Measurements from ENCODE around the gene ARSB. TPM values are rescaled to one million over a fixed set of nuclear protein-coding genes. Genes with fewer than 3 reads are reported as not detected.

Gene ARSB
- total and polyA plus RNA-seq, 10 of the 15 experiments (the other 5 are each of a cell fraction or from before 2014, with no cell fraction given) = 1.2 to 8.2 (median 6.1) TPM

GRCh38 chr5:78925129-78925876, 59.8 kb downstream of the ARSB start:
- ATAC-seq (no peak), FAIRE-seq (no peak), DNase-seq (ENCODE audit: low read depth, low spot score) (no peak)
- Histone ChIP-seq H4K20me1 (ENCODE audit: control insufficient read depth, insufficient read depth) (no peaks in the 10 kb centered on the region), H2AFZ (ENCODE audit: control insufficient read depth, low read depth, low read length) (no peak overlapping the region), H3K4me2 (ENCODE audit: control insufficient read depth, insufficient read depth) (no peak overlapping the region), H3K79me2 (ENCODE audit: control insufficient read depth, insufficient read depth, low read length) (no peaks in the 10 kb centered on the region), H3K9me3 (replicated peaks; ENCODE audit: control insufficient read depth, insufficient read depth, low read length) (no peaks in the 10 kb centered on the region), H3K4me3 (no peak overlapping the region), H3K27ac (ENCODE audit: control insufficient read depth, insufficient read depth) (no peak overlapping the region), H3K4me1 (ENCODE audit: control insufficient read depth, insufficient read depth, low read length) (peaks cover 3% of the 10 kb centered on the region; the same call in 1 of the 2 replicates), H3K27me3 (replicated peaks in 1 of 2; ENCODE audit: control insufficient read depth in 2 of 2, insufficient read depth in 2 of 2, low read length in 1 of 2) (no peaks in the 10 kb centered on the region), H3K9ac (ENCODE audit: control insufficient read depth, insufficient read depth, low read length) (no peak overlapping the region), H3K36me3 (ENCODE audit: control insufficient read depth in 2 of 2, insufficient read depth in 2 of 2, low read length in 1 of 2) (no peaks in the 10 kb centered on the region; a peak in 1 of 4 replicates)
- TF ChIP-seq YY1 (IDR thresholded peaks at IDR 0.05; ENCODE audit: low read depth, low read length) (no peak), SIX5 (IDR thresholded peaks at IDR 0.05; ENCODE audit: low read depth, low read length, severe bottlenecking) (no peak), RELA (IDR thresholded peaks at IDR 0.05; ENCODE audit: borderline replicate concordance, partially characterized antibody) (no peak), SMAD5 (IDR thresholded peaks at IDR 0.05; ENCODE audit: low read depth) (no peak), CHD4 (IDR thresholded peaks at IDR 0.05) (no peak), ZNF274 (IDR thresholded peaks at IDR 0.05; ENCODE audit: insufficient read depth, insufficient read length) (no peak), FOS (IDR thresholded peaks at IDR 0.05; ENCODE audit: borderline replicate concordance, extremely low read depth, insufficient read length) (no peak), TCF3 (IDR thresholded peaks at IDR 0.05; ENCODE audit: borderline replicate concordance, insufficient read depth, low read depth, low read length) (no peak), FOXK2 (IDR thresholded peaks at IDR 0.05) (no peak), TARDBP (IDR thresholded peaks at IDR 0.05; ENCODE audit: borderline replicate concordance) (no peak)
- ChIA-PET POLR2A (interaction anchor here (1.5 kb wide), 1 partner anchor 13 kb away, joined by 3 read pairs; no protein-coding TSS in a partner anchor), CTCF (interaction anchor here (2.5 kb wide), 1 partner anchor 26 kb away, joined by 8 read pairs; no protein-coding TSS in a partner anchor), RAD21 (ENCODE audit: unreplicated experiment) (no interaction called here), SMC1A (ENCODE audit: uncharacterized antibody, unreplicated experiment) (interaction anchor here (2.5 to 3.5 kb wide), 2 partner anchors 8 to 26 kb away, joined by 13 to 15 read pairs; no protein-coding TSS in a partner anchor)
- 99% methylated on average over 6 of the region's 6 CpGs for WGBS (ENCODE audit: insufficient coverage, insufficient replicate concordance, low lambda C conversion rate, missing lambda C conversion rate)
- BruUV-seq (replicated peaks) = no TSS peak
- intact Hi-C loops (cut with micrococcal nuclease; ENCODE audit: unreplicated experiment) (no loop called here), in situ Hi-C loops (cut with MboI) (no loop called here)

Data from GM12878 (cell line).